Fibroblast of lung (primary cell): ENCODE results near the gene SAP30BP. TPM values are rescaled to one million over a fixed set of nuclear protein-coding genes. Genes with fewer than 3 reads are reported as not detected.

Source experiments
- DNase-seq, 2 donors: peaks; one replicate each; pipeline versions ENCODE4 v3.0.0 to v3.0.0-alpha.2; 2010; ENCODE audit warnings: low read depth in 2 of 2
- H2AFZ ChIP-seq: 2 replicates; pipeline ENCODE4 v1.5.1; 2012; ENCODE audit warnings: low read length, control low read depth, inconsistent platforms
- H3K27ac ChIP-seq: 2 replicates; pipeline ENCODE4 v1.5.1; 2011; ENCODE audit warnings: low read length, control low read depth; ENCODE audit not compliant: insufficient read depth
- H3K27me3 ChIP-seq: 2 replicates; pipeline ENCODE4 v1.5.1; 2011; ENCODE audit warnings: mild to moderate bottlenecking, low read length; ENCODE audit not compliant: control insufficient read depth, insufficient read depth
- H3K36me3 ChIP-seq: 2 replicates; pipeline ENCODE4 v1.5.1; 2011; ENCODE audit warnings: low read length; ENCODE audit not compliant: control insufficient read depth, insufficient read depth
- H3K4me1 ChIP-seq: 2 replicates; pipeline ENCODE4 v1.5.1; 2011; ENCODE audit warnings: low read length; ENCODE audit not compliant: control insufficient read depth, insufficient read depth; ENCODE audit errors: extremely low read depth
- H3K4me2 ChIP-seq: 2 replicates; pipeline ENCODE4 v1.5.1; 2011; ENCODE audit warnings: low read length, control low read depth; ENCODE audit not compliant: insufficient read depth; ENCODE audit errors: extremely low read depth
- H3K4me3 ChIP-seq, 4 experiments: fragments of 200-600 bp in 1 of 4; sonication (generic) in 1 of 4; replicated peaks in 1 of 4; 2 replicates each; pipeline ENCODE4 v1.5.1; 2011 to 2016; ENCODE audit warnings: low read length in 4 of 4, low read depth in 3 of 4, mild to moderate bottlenecking in 3 of 4, control low read depth in 2 of 4, inconsistent platforms in 1 of 4, mixed read lengths in 1 of 4; ENCODE audit not compliant: insufficient read depth in 1 of 4; ENCODE audit errors: control extremely low read depth in 1 of 4
- H3K79me2 ChIP-seq: 2 replicates; pipeline ENCODE4 v1.5.1; 2012; ENCODE audit warnings: mild to moderate bottlenecking, low read length, inconsistent platforms; ENCODE audit not compliant: control insufficient read depth, insufficient read depth
- H3K9ac ChIP-seq: 2 replicates; pipeline ENCODE4 v1.5.1; 2011; ENCODE audit warnings: mild to moderate bottlenecking, low read length, control low read depth; ENCODE audit not compliant: insufficient read depth
- H3K9me3 ChIP-seq: 2 replicates; pipeline ENCODE4 v1.5.1; 2012; ENCODE audit warnings: low read depth, low read length; ENCODE audit not compliant: control insufficient read depth, insufficient read depth
- H4K20me1 ChIP-seq: 2 replicates; pipeline ENCODE4 v1.5.1; 2011; ENCODE audit warnings: low read length; ENCODE audit not compliant: control insufficient read depth, insufficient read depth; ENCODE audit errors: extremely low read depth
- EZH2 ChIP-seq: IDR thresholded peaks from 2 replicates; pipeline ENCODE4 v1.5.1; 2012; ENCODE audit warnings: low read length, control low read depth, mild to moderate bottlenecking; ENCODE audit errors: missing control alignments
- polyA plus RNA-seq, 2 donors: library from polyadenylated mRNA; depleted of rRNA in 1 of 2; stranded (reverse) in 1 of 2; unstranded in 1 of 2; fragments of >200 nt; gene quantifications; 2 replicates each; pipeline ENCODE4 v1.2.1, GENCODE V29; 2011 to 2012; ENCODE audit warnings: missing spikeins in 1 of 2
- total RNA-seq: library from RNA; depleted of rRNA; stranded (reverse); fragments of >200 nt; gene quantifications from 2 replicates; pipeline ENCODE4 v1.2.1, GENCODE V29; 2014
- TF ChIP-seq, protein P1 (sequence below), 2 donors: IDR thresholded peaks in 1 of 2; conservative IDR thresholded peaks in 1 of 2; 1 replicate in 1 of 2; 2 replicates in 1 of 2; pipeline ENCODE4 v1.5.1; 2011 to 2012; ENCODE audit warnings: low read length in 2 of 2, control low read depth in 1 of 2, inconsistent platforms in 1 of 2, low read depth in 1 of 2, mild to moderate bottlenecking in 1 of 2

Gene SAP30BP
- total and polyA plus RNA-seq, 2 donors (not counting 1 experiment from before 2014, with no cell fraction given): 43.9 to 61.0 TPM

DNA sequence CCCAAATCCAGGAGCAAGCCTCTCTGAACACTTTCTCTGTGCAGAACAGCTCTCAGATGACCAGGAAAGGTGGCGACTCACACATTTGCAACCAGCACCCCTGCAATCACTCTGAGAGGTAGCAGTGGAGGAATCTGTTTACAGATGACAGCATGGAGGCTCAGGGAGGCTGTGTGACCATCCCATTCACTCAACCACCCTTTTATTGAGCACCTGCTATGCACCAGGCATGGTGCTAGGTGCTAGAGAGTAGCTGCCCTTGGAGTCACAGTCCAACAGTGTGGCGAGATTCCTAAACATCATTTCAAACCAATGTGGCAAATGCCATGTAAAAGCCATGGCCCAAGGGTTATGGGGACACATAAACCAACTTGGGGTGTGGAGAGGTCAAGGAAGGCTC is 52.6 kb downstream of the SAP30BP start:
- Histone ChIP-seq H3K27ac (no peak overlapping the region), H3K27me3 (peaks cover 29% of the 10 kb centered on the region), H3K9me3 (no peaks in the 10 kb centered on the region), H3K36me3 (no peaks in the 10 kb centered on the region), H3K4me1 (no peaks in the 10 kb centered on the region), H4K20me1 (no peaks in the 10 kb centered on the region), H3K4me3 (no peak overlapping the region), H3K4me2 (no peak overlapping the region), H3K79me2 (no peaks in the 10 kb centered on the region), H3K9ac (no peak overlapping the region), H2AFZ (no peak overlapping the region)
- no peak for DNase-seq
- peak; percentile 46 for TF ChIP-seq EZH2
- TF ChIP-seq, protein P1, sequence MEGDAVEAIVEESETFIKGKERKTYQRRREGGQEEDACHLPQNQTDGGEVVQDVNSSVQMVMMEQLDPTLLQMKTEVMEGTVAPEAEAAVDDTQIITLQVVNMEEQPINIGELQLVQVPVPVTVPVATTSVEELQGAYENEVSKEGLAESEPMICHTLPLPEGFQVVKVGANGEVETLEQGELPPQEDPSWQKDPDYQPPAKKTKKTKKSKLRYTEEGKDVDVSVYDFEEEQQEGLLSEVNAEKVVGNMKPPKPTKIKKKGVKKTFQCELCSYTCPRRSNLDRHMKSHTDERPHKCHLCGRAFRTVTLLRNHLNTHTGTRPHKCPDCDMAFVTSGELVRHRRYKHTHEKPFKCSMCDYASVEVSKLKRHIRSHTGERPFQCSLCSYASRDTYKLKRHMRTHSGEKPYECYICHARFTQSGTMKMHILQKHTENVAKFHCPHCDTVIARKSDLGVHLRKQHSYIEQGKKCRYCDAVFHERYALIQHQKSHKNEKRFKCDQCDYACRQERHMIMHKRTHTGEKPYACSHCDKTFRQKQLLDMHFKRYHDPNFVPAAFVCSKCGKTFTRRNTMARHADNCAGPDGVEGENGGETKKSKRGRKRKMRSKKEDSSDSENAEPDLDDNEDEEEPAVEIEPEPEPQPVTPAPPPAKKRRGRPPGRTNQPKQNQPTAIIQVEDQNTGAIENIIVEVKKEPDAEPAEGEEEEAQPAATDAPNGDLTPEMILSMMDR (conservative IDR thresholded peaks at IDR 0.05 in 1 of 2, IDR thresholded peaks at IDR 0.05 in 1 of 2; ENCODE audit: low read depth in 1 of 2, low read length in 2 of 2): no peak

DNA sequence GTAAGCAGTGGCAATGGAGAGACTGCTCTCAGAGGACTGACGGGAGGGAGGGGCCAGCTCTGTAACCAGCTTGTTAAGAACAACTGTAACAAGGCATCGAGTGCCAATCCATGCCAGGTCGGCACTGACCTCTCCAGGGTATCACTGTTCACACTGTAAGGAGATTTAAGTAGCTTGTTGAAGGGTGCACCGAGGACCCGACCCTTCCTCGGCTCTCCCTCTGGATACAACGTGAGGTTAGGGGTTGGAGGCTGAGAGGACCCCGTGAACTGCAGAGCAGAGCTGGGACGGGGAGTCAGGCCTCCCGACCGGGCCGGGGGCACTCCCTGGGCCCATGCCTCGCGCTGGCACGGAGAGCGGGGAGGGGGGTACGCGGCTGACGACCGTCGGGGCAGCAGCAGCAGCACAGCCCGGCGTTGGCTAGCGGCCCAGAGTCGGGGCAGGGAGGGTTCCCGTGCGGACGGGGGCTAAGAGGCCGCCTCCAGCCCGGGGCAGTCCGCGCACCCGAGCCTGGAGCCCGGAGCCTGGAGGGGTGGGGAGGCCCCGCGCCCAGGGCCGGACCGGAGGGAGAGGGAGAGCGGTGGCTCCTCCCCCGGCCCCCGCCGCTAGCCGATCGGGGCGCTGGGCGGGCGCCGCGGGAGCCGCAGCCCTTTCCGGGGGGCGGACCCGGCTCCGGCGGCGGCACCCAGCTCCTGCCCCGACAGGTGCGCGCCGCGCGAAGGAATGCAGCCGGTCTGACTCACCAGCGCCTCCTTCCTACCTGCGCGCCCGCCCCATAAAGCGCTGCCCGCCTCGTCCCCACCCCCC is 53.7 kb downstream of the SAP30BP start, which contains the start of gene ITGB4:
ITGB4 (plus strand) TSS at position 804 of the 807 bp plus-strand sequence. CDS start 3,245 bp downstream, outside the sequence.
- Histone ChIP-seq H3K36me3 (no peaks in the 10 kb centered on the region), H3K4me2 (no peak within 1 kb of the TSS), H3K27me3 (peaks cover 29% of the 10 kb centered on the region), H4K20me1 (no peaks in the 10 kb centered on the region), H3K9me3 (no peaks in the 10 kb centered on the region), H3K4me1 (no peaks in the 10 kb centered on the region), H2AFZ (no peak within 1 kb of the TSS), H3K27ac (no peak within 1 kb of the TSS), H3K9ac (no peak within 1 kb of the TSS), H3K79me2 (no peaks in the 10 kb centered on the region), H3K4me3 (no peak within 1 kb of the TSS)
- peak; percentile 99 for TF ChIP-seq EZH2
- TF ChIP-seq, protein P1 (conservative IDR thresholded peaks at IDR 0.05 in 1 of 2, IDR thresholded peaks at IDR 0.05 in 1 of 2; ENCODE audit: low read depth in 1 of 2, low read length in 2 of 2): no peak
- peak in 1 of 2 donors; percentile 3 for DNase-seq

DNA sequence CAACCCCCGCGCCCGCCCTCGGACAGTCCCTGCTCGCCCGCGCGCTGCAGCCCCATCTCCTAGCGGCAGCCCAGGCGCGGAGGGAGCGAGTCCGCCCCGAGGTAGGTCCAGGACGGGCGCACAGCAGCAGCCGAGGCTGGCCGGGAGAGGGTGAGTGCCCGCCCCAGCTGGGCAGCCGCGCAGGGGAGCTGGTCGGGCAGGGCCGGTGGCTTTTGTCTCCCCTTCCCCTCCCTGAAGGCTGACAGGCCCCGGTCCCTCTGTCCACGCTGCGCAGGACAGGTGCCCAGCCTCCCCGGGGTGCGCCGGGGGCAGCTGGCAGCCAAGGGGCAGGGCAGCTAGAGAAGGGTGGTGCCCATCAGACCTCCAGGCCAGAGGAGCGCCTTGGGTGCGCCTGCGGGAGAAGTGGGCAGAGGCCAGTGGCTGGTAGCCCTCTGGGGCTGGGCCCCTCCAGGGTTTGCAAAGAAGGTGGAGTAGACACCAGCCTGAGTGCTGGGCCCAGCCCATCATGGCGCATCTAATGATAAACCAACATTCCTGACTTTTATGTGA is 54.4 kb downstream of the SAP30BP start:
- H3K4me3 ChIP-seq: no peak overlapping the region
- no peak overlapping the region for H3K9ac ChIP-seq
- no peak overlapping the region for H2AFZ ChIP-seq
- peak; percentile 73 for TF ChIP-seq EZH2
- TF ChIP-seq, protein P1 (conservative IDR thresholded peaks at IDR 0.05 in 1 of 2, IDR thresholded peaks at IDR 0.05 in 1 of 2; ENCODE audit: low read depth in 1 of 2, low read length in 2 of 2): no peak
- no peak overlapping the region for H3K4me2 ChIP-seq
- peak in 1 of 2 donors; percentile 7 for DNase-seq
- peaks cover 29% of the 10 kb centered on the region for H3K27me3 ChIP-seq
- H3K9me3 ChIP-seq: no peaks in the 10 kb centered on the region
- no peaks in the 10 kb centered on the region for H4K20me1 ChIP-seq
- H3K4me1 ChIP-seq: no peaks in the 10 kb centered on the region
- H3K36me3 ChIP-seq: no peaks in the 10 kb centered on the region
- no peak overlapping the region for H3K27ac ChIP-seq
- H3K79me2 ChIP-seq: no peaks in the 10 kb centered on the region
